ENCODE data around the gene DCX. TPM values are rescaled to one million over a fixed set of nuclear protein-coding genes. Genes with fewer than 3 reads are reported as not detected.

Gene DCX
- total RNA-seq: not detected

- ATAC-seq: no peak
- Histone ChIP-seq H3K27me3 (no peaks in the 10 kb centered on the region), H3K4me3 (no peak within 1 kb of the TSS), H3K36me3 (no peaks in the 10 kb centered on the region), H3K27ac (no peak within 1 kb of the TSS), H3K4me1 (no peaks in the 10 kb centered on the region), H3K9me3 (no peaks in the 10 kb centered on the region)
- intact Hi-C loops (cut with DNase I; ENCODE audit: low total_unique reads) (no loop called here), in situ Hi-C loops (cut with MboI; ENCODE audit: low sequenced_read_pairs in 4 of 4) (no loop called here)
- no peak for DNase-seq
- no peak for TF ChIP-seq POLR2A (IDR thresholded peaks at IDR 0.05)
- TF ChIP-seq, protein P1, sequence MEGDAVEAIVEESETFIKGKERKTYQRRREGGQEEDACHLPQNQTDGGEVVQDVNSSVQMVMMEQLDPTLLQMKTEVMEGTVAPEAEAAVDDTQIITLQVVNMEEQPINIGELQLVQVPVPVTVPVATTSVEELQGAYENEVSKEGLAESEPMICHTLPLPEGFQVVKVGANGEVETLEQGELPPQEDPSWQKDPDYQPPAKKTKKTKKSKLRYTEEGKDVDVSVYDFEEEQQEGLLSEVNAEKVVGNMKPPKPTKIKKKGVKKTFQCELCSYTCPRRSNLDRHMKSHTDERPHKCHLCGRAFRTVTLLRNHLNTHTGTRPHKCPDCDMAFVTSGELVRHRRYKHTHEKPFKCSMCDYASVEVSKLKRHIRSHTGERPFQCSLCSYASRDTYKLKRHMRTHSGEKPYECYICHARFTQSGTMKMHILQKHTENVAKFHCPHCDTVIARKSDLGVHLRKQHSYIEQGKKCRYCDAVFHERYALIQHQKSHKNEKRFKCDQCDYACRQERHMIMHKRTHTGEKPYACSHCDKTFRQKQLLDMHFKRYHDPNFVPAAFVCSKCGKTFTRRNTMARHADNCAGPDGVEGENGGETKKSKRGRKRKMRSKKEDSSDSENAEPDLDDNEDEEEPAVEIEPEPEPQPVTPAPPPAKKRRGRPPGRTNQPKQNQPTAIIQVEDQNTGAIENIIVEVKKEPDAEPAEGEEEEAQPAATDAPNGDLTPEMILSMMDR (IDR thresholded peaks at IDR 0.05 in 4 of 5, conservative IDR thresholded peaks at IDR 0.05 in 1 of 5): no peak
These were observed at the start of gene DCX for GRCh38 chrX:111411983-111412382. DCX (minus strand) TSS chrX:111412192; CDS start chrX:111410398, 1,794 bp downstream.

DNA sequence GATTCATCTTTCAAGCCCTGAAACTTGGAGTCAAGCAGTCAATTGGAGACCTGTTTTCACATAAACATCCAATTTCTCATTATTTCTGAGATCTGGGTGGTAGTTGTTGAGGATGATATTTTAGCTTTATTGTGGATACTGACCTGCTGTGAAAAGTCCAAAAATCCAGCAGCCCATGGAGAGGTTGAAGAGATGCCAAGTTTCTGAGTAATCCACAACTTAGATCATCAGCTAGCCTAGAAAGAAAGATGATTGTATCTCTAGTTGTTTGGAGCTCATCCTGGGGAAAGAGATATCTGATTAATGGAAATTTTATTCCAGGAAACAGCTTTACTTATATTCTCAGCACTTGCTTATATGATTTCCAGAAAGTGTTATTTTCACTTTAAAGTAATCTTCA lies 48.6 kb upstream of the DCX start:
- no peak for DNase-seq
- Histone ChIP-seq H3K27ac (no peak overlapping the region), H3K9me3 (no peaks in the 10 kb centered on the region), H3K4me3 (no peak overlapping the region), H3K4me1 (no peaks in the 10 kb centered on the region), H3K27me3 (no peaks in the 10 kb centered on the region), H3K36me3 (no peaks in the 10 kb centered on the region)
- TF ChIP-seq POLR2A (IDR thresholded peaks at IDR 0.05): no peak
- TF ChIP-seq, protein P1 (IDR thresholded peaks at IDR 0.05 in 4 of 5, conservative IDR thresholded peaks at IDR 0.05 in 1 of 5): no peak
- no peak for ATAC-seq
- intact Hi-C loops (cut with DNase I; ENCODE audit: low total_unique reads) (no loop called here), in situ Hi-C loops (cut with MboI; ENCODE audit: low sequenced_read_pairs in 4 of 4) (loop anchor here in 1 of 4 donors (10.0 kb wide), 1 partner anchor 64 kb away; no protein-coding TSS in a partner anchor)

DNA sequence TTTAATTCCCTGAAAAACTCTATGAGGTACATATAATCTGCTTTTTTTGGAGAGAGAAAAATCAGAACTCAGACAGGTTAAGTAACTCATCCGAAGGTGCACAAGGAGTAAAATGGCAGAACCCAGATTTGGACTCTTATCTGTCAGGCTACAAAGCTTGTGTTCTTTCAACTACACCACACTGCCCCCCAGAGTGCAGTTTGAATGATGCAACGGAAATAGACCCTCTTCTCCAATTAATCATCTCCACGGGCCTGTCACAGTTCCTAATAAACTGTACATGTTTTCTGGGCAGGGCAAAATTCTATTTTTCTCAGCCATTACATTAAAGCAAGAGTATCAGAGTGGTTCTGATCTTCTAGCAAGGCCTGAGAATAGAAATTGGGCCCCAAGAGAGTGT lies 35.3 kb upstream of the DCX start:
- Histone ChIP-seq H3K36me3 (no peaks in the 10 kb centered on the region), H3K4me3 (no peak overlapping the region), H3K27ac (no peak overlapping the region), H3K27me3 (no peaks in the 10 kb centered on the region), H3K4me1 (no peaks in the 10 kb centered on the region), H3K9me3 (no peaks in the 10 kb centered on the region)
- in situ Hi-C loops (cut with MboI; ENCODE audit: low sequenced_read_pairs in 4 of 4): no loop called here
- DNase-seq (no peak), ATAC-seq (no peak)
- intact Hi-C loops (cut with DNase I; ENCODE audit: low total_unique reads): no loop called here
- TF ChIP-seq, protein P1 (IDR thresholded peaks at IDR 0.05 in 4 of 5, conservative IDR thresholded peaks at IDR 0.05 in 1 of 5): peak in 1 of 5 experiments; percentile 15
- TF ChIP-seq POLR2A (IDR thresholded peaks at IDR 0.05): no peak

DNA sequence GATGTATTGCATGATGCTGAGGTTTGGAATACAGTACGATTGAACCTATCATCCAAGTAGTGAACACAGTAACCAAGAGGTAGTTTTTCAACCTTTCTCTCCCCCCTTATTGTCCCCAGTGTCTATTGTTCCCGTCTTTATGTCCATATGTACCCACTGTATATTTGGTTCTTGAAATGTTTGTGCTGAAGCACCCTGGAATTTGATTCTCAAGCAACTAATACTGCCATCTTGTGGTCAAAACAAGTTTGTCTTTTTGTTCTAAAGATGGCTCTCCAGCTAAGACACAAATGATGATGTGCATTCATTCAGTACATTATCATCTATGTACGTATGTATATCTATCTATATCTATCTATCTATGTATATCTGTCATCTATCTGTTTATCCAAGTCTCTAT lies 33.5 kb upstream of the DCX start:
- DNase-seq: no peak
- TF ChIP-seq, protein P1 (IDR thresholded peaks at IDR 0.05 in 4 of 5, conservative IDR thresholded peaks at IDR 0.05 in 1 of 5): peak in 3 of 5 experiments; percentile 11 to 59 (median 29)
- TF ChIP-seq POLR2A (IDR thresholded peaks at IDR 0.05): no peak
- intact Hi-C loops (cut with DNase I; ENCODE audit: low total_unique reads): no loop called here
- H3K4me1 ChIP-seq: no peaks in the 10 kb centered on the region
- in situ Hi-C loops (cut with MboI; ENCODE audit: low sequenced_read_pairs in 4 of 4): no loop called here
- H3K9me3 ChIP-seq: no peaks in the 10 kb centered on the region
- no peak overlapping the region for H3K27ac ChIP-seq
- no peak overlapping the region for H3K4me3 ChIP-seq
- H3K27me3 ChIP-seq: no peaks in the 10 kb centered on the region
- ATAC-seq: no peak
- H3K36me3 ChIP-seq: no peaks in the 10 kb centered on the region

DNA sequence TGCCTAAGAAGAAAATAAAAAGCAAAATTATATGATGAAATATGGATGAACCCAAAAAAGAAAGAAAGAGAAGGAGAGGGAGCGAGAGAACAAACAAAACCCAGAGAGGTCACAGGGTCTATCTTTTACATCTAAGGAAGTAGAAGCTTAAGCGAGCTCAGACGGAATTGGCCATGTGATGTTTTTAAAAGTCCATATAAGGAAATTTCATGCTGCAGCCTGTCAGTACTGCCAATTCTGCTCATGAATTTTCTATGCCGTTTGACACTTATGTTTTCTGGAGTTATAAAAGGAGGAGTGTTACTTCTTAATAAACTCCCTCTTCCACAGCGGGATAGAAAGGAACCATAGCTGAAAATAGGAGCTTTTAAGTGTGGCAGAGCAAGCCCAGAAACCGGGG lies 32.9 kb upstream of the DCX start:
- Histone ChIP-seq H3K36me3 (no peaks in the 10 kb centered on the region), H3K4me1 (no peaks in the 10 kb centered on the region), H3K9me3 (no peaks in the 10 kb centered on the region), H3K27ac (no peak overlapping the region), H3K27me3 (no peaks in the 10 kb centered on the region), H3K4me3 (no peak overlapping the region)
- in situ Hi-C loops (cut with MboI; ENCODE audit: low sequenced_read_pairs in 4 of 4) (no loop called here), intact Hi-C loops (cut with DNase I; ENCODE audit: low total_unique reads) (no loop called here)
- TF ChIP-seq POLR2A (IDR thresholded peaks at IDR 0.05): no peak
- TF ChIP-seq, protein P1 (IDR thresholded peaks at IDR 0.05 in 4 of 5, conservative IDR thresholded peaks at IDR 0.05 in 1 of 5): no peak
- no peak for DNase-seq
- ATAC-seq: no peak
